HG03558 (cell line): ENCODE results near the gene RPUSD4.

ENCODE experiments used
- ATAC-seq: cut with Tn5 transposase; IDR thresholded peaks from one replicate; pipeline ENCODE4 v1.9.1; 2021; ENCODE audit warnings: moderate number of reproducible peaks; ENCODE audit not compliant: unreplicated experiment; ENCODE audit errors: extremely low read depth

The RPUSD4 gene

GRCh38 chr11:126214841-126215240 lies 3.4 kb upstream of the RPUSD4 start:
- ATAC-seq = no peak

GRCh38 chr11:126214441-126214840 lies 3.0 kb upstream of the RPUSD4 start:
- no peak for ATAC-seq

- no peak for ATAC-seq
Measured at GRCh38 chr11:126212089-126212660, 725 bp upstream of the RPUSD4 start.

DNA sequence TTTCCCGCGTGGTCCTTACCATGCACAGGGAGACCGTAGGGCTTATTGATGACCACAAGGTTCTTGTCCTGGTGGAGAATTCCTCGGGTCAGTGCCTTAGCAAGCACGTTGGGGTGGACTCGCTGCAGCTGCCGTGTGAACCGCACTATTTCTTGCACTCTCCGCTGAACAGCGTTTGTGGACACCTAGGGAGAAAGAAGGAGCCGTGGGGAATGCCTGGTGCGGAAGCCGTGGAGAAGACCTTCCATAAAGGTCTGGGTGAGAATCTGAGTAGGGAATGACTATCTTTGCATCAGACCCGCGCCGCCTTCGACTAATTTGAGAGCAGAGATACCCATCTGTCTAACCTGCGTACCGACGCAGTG lies 597 bp downstream of the RPUSD4 start:
- no peak for ATAC-seq

GRCh38 chr11:126207896-126208295 lies 3.6 kb downstream of the RPUSD4 start:
- ATAC-seq = no peak

DNA sequence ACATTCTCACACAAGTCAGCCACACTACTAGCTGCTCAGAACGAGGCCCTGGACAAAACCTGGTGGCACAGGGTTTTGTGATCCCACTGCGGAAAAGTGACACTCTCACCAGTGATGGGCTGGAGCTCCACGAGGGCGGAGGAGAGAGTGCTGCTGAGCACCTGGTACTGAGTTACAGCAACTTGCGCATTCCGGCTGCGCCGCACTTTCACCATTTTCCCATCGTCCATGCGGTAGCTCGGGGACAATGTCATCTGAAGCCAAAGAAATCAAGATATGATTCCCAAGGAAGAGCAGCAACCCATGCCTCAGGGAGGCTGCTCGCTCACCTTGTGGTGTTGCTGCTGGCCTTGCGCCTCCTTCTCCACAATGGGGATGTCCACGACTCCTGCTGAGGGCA lies 6.1 kb downstream of the RPUSD4 start:
- ATAC-seq = no peak

DNA sequence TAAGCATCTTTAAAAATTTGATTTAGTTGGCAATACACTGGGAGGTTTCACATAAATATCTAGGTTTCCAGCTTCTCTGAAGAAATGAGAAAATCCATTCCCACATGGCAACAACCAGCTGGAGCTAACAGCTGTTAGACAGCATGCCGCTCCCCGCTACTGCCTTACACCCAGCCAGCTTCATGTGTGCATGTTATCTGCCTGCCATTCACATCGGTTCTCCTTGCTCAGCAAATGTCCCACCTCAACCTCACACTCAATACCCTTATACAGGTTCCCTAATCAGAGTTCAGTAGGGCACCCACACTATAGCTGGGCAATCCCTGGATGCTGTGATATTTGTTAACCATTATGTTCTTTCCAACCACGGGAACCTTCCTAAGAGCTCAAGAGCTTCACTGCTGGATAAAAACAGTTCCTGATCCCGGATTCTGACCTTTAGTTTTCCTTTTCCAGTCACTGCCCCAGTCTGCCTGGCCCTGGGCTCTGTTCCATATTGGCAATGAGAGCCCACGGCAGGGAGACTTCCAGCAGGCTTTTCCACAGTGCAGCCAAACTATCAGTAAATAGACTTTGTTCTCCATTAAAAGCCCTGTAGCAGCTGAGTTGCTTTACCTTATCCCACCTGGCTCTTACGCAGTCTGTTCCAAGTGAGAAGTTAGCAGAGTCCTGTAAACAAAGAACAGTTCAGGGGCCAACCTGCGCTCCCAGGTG lies 8.6 kb downstream of the RPUSD4 start:
- ATAC-seq = no peak

- no peak for ATAC-seq
Measured at GRCh38 chr11:126198648-126199047, 12.8 kb downstream of the RPUSD4 start.

GRCh38 chr11:126197277-126197939 lies 14.0 kb downstream of the RPUSD4 start:
- no peak for ATAC-seq

DNA sequence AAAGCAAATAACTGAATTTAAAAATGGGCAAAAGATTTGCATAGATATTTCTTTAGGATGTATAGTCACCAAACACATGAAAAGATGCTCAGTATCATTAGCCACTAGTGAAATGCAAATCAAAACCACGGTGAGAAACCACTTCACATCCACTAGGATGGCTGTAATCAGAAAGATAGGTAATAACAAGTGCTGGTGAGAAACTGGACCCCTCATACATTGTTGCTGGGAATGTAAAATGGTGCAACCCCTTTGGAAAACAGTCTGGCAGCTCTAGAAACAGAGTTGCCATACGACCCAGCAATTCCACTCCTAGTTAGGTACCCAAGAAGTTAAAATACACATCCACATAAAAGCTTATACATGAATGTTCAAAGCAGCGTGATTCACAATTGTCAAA lies 16.3 kb downstream of the RPUSD4 start:
- no peak for ATAC-seq

- ATAC-seq = no peak
Measured at GRCh38 chr11:126194121-126194543, 17.3 kb downstream of the RPUSD4 start.

GRCh38 chr11:126193038-126193478 lies 18.4 kb downstream of the RPUSD4 start:
- no peak for ATAC-seq

GRCh38 chr11:126192361-126192760 lies 19.1 kb downstream of the RPUSD4 start:
- ATAC-seq = no peak

DNA sequence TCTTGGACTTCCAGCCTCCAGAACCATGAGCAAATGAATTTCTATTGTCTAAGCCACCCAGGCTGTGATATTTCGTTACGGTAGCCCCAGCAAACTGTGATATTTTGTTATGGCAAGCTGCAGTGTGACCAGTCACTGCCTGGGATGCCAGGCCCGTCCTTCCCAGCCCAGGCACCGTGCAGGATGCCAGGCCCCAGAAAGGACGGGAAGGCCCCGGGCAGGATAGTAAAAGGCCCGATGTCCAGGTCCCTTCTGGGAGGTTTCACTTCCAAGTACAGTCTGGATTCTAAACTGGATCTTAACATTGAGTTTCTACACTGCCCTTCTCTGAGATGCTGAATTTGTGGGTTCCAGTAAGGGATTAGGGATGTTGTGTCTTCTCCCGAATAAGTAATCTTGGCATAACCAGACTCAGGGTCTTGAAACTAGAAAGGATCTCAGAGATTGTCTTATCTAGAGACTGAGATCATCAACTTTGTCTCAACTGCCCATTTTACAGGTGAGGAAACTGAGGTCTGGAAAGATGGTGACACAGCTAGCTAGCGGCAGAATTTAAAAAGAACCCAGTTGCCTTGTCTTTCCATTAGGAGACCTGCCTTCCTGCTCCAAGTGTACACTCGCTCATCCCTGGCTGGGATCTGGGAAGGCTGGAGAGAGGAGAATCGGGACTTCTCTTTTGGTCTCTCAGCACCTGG lies 19.9 kb downstream of the RPUSD4 start:
- ATAC-seq = no peak

DNA sequence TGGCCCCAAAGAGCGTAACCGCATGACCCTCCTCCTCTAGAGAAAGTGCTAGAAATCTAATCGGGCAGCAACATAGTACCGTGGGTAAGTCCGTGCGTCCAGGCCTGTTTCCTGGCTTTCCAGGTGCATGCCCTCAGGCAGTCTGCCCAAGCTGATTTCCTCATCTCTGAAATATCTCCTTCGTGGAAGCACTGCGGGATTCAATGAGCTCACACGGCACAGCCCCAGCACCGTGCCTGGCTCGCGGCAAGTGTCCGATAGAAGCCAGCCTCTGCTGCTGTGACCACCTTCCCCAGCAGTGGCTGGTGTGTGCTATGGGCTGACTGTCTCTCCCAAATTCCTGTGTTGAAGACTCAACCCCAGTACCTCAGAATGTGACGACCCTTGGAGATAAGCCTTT lies 20.7 kb downstream of the RPUSD4 start:
- ATAC-seq = no peak

GRCh38 chr11:126189109-126189929 lies 22.1 kb downstream of the RPUSD4 start:
- peak; percentile 39 for ATAC-seq

GRCh38 chr11:126188332-126189108 lies 22.9 kb downstream of the RPUSD4 start:
- ATAC-seq = peak; percentile 51

GRCh38 chr11:126186708-126187529 lies 24.5 kb downstream of the RPUSD4 start:
- ATAC-seq = no peak
